Measurements from ENCODE around the gene ELMOD1. TPM values are rescaled to one million over a fixed set of nuclear protein-coding genes. Genes with fewer than 3 reads are reported as not detected.
"Not testable (repeated sequence)": the region's sequence is repeated elsewhere in the genome, so short reads cannot be mapped to it uniquely, and the experiment has no call there.

ELMOD1 gene
- polyA plus RNA-seq (ENCODE audit: insufficient read length in 12 of 12) = 1 to 10 TPM in 11 of 12 donors, not detected in 1; 3.7 to 9.3 (median 4.5) TPM
- long read RNA-seq, donor 1 = 0 reads
- long read RNA-seq, donor 2 = 0 reads
- long read RNA-seq, donor 3 = 0 reads
- long read RNA-seq, donor 4 = 0 reads
- long read RNA-seq, donor 5 = 0 reads
- long read RNA-seq, donor 6, partial matches to known transcripts = 0 of 1 reads
- long read RNA-seq, donor 6, other reads (novel, unspliced or antisense) = 0 of 1 reads
- long read RNA-seq, donor 7 = 0 reads
- long read RNA-seq, donor 8 = 0 reads
- long read RNA-seq, donor 9, partial matches to known transcripts = 0 of 2 reads
- long read RNA-seq, donor 9, other reads (novel, unspliced or antisense) = 0 of 2 reads
- long read RNA-seq, donor 10 = 0 reads
- long read RNA-seq, donor 11, partial matches to known transcripts = 4,073 of 4,157 reads
- long read RNA-seq, donor 11, other reads (novel, unspliced or antisense) = 84 of 4,157 reads

DNA sequence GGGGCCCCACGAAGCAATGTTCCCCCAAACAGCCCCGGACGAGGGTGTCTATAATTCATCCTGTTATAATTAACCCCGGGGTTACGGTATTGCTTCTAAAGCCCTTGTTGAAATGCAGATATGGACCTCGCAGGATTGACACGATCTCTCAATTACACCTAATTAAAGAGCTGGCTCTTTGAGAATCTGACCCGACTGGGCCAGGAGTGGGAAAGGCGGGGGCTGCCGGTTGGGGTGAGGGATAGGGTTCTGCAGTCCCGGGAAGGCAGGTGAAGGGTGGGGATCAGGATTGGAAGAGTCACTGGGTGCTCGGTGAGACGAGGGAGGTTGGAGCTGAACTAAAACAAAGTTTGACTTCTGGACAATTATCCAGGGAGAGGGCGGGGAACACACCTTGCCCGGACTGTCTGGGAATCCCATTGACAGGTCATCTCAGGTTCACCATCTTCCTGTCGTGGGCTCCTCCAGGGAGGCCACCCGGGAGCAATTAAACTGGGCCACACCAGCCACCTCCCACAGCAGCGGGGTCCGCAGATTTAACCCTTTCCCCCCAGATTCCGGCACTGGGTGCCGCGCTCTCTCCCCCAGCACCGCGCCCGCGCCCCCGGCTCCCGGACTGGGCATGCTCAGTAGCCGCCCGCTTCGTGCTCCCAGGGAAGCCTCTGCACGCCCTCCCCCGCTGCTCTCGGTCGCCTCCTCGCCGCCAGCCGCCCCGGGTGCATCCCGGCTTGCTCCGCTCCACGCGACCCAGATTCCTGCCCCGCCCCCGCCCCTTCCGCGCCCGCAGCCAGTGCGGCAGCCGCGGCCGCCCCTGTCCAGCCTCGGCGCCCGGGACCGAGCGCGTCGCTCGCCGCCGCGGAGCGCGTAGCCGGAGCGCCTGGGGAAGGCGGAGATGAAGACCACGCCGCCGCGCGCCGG is at the start of gene ELMOD1:
Gene ELMOD1 (plus strand): TSS at position 688 of the 918 bp plus-strand sequence. CDS start 27,043 bp downstream, outside the sequence.
- DNase-seq = peak; percentile 45

DNA sequence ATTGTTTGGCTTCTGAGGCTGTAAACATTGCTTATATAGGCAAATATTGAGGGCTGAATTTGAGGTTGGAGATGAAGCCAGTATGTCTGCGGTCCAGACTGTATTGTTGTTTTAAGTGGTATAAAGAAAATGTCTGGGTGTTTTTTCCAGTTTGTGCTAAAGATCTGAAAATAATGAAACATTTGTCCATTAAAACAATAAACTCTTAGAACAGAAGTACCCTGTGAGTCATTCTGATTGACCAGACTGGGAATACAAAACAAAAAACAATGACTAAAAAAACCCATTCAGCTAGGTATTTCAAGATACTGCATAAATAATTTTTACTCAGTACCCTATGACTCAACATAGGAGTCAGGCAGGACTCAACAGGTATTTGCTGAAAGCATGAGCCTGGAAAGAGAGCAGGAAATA is 45.8 kb upstream of the ELMOD1 start:
- DNase-seq = no peak

DNA sequence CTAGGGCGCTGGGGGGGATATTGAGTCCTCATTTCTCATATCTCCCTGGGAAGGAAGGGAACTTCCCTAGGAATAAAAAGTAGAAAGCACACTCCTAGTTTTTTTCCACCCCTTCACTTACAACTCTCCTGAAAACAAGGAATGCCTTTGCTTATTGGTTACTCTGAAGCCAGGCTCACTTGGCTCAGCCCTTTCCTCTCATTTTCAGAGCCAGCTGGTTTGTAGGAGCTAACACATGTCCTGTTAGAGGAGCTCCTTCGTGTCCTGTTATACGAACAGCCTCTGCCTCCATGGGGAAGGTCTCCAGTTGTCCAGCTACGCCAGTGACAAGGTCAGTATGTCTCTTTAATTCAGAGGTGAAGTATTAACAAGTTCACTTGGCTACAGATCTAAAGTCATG is 43.0 kb upstream of the ELMOD1 start:
- DNase-seq = peak; percentile 31

DNA sequence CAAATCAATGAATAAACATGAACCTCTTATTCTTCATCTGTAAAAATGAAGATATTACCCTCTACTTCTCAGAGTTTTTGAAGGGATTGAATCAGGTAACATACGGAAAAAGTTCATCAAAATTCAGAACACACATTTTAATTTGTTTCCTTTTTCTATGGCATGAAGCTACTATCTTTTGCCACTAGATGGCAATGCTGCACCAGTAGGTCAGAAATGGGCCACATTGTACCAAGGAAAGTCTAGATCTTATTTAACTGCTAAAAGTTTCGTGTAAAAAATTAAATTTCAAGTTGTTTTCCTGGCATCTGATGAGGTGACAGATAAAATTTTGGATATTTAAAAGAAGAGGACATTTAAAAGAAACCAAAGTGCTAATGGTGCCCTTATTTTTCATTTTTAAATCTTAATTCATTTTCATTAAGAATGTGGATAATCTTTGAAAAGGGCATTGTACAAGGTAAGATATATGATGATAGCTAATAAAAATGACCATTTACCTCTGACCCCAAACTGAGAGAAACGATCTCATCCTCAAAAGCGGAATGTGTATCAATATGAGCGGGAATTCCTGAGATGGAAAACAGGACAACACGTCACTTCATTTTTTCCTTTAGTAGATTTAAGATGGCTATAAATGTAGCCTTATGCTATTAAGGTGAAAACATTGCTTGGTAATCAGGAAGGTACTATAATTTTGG is 41.5 kb upstream of the ELMOD1 start:
- DNase-seq = peak; percentile 41

DNA sequence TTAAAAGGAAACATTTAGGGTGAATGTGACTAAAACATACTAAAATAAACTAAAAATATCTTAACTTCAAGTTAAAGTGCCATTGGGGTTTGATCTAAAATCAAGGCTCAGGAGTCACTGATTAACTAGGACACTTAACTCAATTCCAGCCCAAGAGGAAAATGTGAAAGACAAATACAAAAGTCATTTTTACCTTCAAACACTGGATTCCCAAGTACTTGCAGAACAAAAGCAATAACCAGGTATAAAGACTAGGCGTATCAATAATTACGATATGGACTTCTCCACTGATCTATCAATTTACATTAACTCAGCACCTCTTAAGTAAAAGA is 41.0 kb upstream of the ELMOD1 start:
- DNase-seq = no peak

DNA sequence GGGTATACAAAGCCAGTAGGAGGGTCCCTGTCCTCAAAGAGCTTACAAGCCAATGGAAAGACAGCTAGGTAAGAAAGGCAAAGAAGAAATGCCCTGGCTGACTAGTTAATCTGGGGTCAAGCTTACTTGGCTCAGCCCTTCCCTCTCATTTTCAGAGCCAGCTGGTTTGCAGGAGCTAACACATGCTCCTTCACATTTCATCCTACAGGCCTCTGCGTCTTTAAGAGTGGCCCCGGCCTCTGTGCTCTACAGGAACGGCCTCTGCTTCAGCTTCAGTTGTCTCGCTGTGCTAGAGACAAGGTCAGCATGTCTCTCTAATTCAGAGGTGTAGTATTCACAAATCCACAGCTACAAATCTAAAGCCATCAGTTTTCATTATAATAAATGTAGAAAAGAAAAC is 40.6 kb upstream of the ELMOD1 start:
- no peak for DNase-seq

DNA sequence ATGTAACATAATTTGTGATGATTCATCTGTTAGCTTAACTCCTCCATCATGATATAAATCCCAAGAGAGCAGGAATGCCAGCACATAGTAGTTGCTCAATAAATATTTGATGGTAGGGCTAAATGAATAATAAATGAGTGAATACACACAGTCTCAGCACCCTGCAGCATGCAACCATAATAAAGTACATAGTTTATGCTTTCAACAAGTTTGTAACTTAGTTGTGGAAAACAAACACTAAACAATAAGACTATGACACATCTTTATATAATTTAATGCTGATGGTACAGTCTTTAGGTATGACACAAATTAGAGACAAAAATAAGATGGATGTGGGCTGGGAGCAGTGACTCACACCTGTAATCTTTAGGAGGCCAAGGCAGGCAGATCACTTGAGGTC is 29.3 kb upstream of the ELMOD1 start:
- DNase-seq = no peak

DNA sequence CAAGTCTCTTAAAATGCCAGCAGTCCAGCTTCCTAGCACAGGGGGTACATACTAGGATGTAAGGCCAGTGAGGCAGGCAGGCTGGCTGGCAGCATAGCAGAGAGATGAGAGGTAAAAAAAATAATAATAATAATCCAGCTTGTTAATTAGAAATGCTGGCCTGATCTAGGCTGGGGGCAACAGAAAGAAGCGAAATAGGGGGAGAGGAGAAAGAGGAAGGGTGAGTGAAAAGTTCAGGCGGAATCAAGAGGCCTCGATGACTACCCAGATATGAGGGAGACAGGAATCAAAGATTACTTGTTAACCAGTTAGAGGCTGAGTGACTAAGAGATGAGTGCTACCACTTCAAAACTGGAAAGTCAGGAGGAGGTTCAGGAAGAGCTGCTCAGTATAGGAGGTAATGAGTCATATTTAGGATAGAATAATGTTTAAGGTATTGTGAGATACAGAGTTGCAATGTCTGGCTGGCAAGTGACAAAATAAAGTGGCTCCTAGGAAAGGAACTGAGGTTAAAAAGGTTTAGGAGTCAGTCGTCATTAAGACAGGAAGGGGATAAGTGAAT is 28.2 kb upstream of the ELMOD1 start:
- DNase-seq = no peak

DNA sequence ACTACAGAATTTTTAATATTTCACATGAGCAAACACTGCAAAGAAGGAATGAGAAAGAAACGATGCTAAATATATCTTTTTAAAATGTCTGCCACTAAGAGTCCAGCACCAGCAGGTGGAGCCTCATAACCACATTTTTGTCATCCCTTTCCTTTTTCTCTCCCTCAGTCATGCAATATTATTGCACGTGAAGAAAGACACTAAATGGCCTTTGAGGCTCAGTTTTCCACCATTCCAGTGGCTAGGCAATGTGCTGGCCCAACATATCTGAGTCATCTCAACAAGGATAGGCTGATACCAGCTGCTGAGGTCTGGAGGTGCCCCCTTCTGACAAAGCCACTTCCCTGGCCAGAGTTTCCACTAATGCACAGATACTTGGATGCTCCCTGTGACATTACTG is 27.2 kb upstream of the ELMOD1 start:
- peak; percentile 60 for DNase-seq

DNA sequence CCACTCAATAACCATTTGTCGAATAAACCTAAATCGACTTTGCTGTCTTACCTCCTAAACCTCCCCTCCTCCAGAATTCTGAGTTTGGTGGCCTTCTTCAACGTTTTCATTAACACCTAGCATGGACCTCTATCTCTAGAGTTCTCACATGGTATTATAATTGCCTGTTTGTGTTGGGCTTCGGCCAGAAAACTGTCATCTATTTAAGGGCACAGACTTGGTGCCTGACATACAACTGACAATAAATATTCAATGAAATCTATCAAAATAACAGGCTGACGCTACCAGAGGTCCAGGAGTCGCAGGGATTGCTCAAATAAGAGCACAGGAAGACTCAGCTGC is 26.1 kb upstream of the ELMOD1 start:
- DNase-seq = peak; percentile 9

DNA sequence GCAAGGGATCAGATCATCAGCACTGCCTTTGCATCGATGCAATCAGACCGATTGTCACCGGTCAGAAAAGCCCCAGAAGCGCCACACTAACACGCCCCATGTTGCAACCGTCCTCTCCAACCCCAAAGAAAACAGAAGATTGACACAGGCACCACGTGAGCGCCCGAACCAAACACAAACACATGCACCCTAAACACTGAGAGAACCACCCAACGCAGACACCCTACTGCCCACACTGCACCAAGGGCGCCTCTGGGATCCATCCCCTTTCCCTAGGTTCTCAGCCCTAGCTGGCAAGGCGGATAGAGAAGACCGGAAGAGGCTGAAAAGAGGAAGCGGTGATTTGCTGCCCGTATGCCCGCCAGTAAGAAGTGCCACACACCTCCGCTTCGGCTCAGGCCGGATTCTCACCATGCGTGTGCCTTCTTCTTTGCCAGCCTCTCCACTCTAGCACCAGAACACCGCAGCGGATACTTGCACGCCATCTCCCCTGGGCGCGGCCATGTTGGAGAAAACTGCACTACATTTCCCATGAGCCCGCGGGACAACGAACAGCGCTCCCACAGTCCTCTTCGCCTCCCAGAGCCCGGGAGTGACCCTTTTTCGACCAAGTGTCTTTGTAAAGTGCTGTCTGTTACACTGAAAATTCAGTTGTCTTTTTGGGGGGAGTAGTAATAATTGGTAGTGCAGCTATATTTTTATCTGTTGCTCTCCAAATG is 25.6 kb upstream of the ELMOD1 start, which contains the start of gene ALKBH8:
Gene ALKBH8 (minus strand): TSS at position 517 of the 719 bp plus-strand sequence. CDS start 4,842 bp downstream, outside the sequence.
- peak; percentile 84 for DNase-seq

DNA sequence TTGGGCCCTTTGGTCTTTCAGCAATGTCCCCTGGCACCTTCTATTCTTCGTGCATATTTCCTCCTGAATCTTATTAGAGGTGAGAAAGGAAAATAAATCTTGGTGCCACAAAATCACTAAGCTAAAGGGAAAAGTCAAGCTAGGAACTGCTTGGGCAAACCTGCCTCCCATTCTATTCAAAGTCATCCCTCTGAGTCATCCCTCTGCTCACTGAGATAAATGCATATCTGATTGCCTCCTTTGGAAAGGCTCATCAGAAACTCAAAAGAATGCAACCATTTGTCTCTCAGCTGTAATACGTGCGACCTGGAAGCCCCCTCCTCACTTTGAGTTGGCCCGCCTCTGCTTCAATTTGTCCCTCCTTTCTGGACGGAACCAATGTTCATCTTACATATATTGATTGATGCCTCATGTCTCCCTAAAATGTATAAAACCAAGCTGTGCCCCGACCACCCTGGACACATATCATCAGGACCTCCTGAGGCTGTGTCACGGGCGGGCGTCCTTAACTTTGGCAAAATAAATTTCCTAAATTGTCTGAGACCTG is 24.9 kb upstream of the ELMOD1 start:
- not testable (repeated sequence) for DNase-seq

DNA sequence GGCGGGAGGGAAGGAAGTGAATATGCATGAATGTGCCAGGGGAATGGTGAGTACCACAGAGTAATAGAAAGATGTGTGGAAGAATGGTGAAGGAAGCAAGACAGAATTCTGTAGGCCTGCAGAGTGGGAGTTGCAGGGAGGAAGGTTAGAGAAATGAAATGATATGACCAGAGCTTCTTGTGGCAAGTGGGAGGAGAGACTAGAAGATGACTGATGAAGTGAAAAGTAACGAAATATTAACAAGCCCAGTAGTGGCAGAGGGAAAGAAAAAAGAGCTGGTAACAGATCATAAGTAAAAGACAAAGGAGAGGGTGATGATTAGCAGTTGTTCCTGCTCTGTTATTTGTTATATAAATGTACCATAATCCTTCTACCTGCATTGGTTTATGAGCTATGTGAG is 24.4 kb upstream of the ELMOD1 start:
- DNase-seq = no peak

DNA sequence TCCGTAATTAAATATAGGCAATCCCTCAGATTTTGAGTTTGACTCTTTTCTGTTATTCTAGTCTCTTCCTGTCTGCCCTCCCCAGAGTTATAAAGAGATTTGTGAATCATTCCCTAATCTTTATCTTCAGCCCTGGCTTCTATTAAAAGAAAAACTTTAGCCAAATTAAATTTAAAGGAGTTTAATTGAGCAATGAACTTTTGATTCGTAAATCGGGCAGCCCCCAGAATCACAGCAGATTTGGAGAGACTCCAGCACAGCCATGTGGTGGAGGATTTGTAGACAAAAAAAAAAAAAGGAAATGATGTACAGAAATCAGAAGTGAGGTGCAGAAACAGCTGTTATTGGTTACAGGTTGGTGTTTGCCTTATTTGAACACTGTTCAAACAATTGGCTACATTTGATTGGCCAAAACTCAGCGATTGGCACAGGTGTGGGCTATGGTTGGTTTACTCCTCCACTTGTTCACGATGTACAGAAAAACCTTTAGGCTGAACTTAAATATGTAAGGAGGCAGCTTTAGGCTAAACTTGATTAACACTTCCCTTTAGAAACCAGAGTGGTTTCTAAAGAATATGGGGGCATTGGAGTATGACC is 23.1 kb upstream of the ELMOD1 start:
- no peak for DNase-seq

DNA sequence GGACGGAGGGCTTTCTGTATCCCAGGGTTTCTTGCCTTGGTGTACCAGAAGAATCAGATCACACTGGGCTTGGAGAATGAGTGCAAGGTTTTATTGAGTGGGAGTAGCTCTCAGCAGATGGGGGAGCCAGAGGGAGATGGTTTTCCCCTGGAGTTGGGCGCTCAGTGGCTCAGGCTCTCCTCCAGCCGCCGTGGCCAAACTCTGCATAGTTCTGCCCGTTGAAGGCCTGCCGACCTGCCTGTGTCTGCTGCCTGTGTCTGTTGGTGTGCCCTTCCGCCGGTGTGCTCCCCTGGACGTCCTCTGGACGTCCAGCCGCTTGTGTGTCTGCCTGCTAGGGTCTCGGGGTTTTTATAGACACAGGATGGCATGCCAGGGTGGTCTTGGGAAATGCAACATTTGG is 20.9 kb upstream of the ELMOD1 start:
- no peak for DNase-seq

DNA sequence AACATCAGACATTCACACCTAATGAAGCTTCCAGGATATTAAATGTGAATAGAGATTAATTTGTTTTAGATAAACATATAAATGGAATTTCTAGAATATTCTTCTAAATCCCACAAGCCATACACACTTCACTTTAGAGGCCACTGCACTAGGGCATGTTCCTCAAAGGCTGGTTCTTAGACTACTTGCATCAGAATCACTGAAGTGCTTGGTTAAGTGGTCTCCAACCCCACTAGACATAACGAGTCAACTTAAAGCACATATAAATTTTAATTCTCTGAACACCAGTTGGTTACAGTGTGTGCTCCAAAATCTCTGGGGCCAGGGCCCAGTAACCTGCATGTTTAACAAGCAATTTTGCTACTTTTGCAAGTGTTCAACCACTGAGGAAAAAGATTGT is 17.5 kb upstream of the ELMOD1 start:
- DNase-seq = no peak

DNA sequence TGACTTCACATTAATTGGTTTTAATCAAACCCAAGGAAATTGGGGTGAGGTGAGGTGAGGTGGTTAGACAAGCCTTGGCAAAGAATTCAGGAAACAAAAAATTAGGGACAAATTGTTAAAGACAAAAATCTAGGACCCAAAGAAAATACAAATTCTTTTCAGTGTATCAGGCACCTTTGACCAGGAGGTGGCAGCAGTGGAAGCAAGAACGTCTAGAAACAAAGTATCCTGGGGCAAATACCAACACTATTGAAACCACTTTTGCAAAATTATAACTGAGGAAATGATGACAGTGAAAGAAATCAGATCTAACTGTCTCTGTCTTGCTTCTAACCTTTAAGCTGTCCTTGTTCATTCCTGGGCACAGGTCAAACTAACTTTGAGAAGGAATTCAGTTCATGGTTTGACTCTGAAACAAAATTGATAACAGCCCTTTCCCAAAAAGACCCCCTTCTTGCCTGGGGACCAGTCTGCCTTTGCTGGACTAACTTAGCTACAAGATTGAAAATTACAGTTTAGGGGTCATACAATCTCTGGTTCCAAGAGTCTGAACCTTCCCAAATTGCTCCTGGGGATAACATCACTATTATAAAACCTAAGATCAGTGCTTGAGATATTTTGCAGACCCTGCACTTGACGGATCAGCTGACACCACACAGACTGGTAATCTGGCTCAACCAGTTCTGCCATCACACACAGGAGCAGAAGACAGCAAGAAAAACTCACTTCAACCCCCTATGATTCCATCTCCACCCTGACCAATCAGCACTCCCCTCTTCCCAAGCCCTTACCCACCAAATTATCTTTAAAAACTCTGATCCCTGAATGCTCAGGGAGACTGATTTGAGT is 14.2 kb upstream of the ELMOD1 start:
- peak; percentile 48 for DNase-seq

DNA sequence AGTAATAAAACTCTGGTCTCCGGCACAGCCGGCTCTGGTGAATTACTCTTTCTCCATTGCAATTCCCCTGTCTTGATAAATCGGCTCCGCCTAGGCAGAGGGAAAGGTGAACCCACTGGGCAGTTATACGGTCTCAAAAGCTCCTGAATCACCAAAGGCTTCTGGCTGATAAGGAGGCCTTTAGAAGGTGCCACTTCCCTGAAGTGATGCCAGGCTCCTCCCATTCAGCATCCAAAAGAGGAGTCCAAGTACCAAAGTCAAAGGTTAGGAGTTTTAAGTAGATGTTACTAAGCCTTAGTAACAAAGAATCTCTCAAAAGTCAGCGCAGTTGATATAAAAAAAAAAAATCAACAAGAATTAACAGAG is 13.6 kb upstream of the ELMOD1 start:
- no peak for DNase-seq

DNA sequence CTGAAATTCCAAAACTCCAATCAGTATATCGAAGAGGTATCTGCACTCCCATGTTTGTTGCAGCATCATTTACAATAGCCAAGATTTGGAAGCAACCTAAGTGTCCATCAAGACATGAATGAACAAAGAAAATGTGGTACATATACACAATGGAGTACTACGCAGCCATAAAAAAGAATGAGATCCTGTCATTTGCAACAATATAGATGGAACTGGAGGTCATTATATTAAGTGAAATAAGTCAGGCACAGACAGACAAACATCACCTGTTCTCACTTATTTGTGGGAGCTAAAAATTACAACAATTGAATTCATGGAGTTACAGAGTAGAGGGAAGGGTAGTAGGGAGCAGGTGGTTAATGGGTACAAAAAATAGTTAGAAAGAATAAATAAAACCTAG is 11.8 kb upstream of the ELMOD1 start:
- DNase-seq = not testable (repeated sequence)
